Peyer's patch (tissue), 4 donors: Measurements from ENCODE around the gene ROPN1B. TPM values are rescaled to one million over a fixed set of nuclear protein-coding genes. Genes with fewer than 3 reads are reported as not detected.

ENCODE experiments used
- DNase-seq, 3 donors: peaks; one replicate each; pipeline ENCODE4 v3.0.0-alpha.2; 2017 to 2019
- H3K27ac ChIP-seq, 4 donors: fragments of 200-600 bp; sonication (generic); one replicate each; pipeline ENCODE4 v1.5.1; 2016 to 2019
- H3K27me3 ChIP-seq, 2 donors: fragments of 200-600 bp; sonication (generic); one replicate each; pipeline ENCODE4 v1.5.1; 2019
- H3K36me3 ChIP-seq, 3 donors: fragments of 200-600 bp; sonication (generic); one replicate each; pipeline ENCODE4 v1.5.1; 2016 to 2019
- H3K4me1 ChIP-seq, 4 donors: fragments of 200-600 bp; sonication (generic); one replicate each; pipeline ENCODE4 v1.5.1; 2016 to 2019
- H3K4me3 ChIP-seq, 4 donors: fragments of 200-600 bp; sonication (generic); 1 replicate in 3 of 4; 2 replicates in 1 of 4; pipeline ENCODE4 v1.5.1; 2016 to 2019; ENCODE audit warnings: mild to moderate bottlenecking in 1 of 4
- H3K9me3 ChIP-seq, 4 donors: fragments of 200-600 bp; sonication (generic); one replicate each; pipeline ENCODE4 v1.5.1; 2016 to 2019; ENCODE audit warnings: mild to moderate bottlenecking in 1 of 4
- CTCF ChIP-seq, 6 experiments: fragments of 450-650 bp in 4 of 6; fragments of 200-600 bp in 2 of 6; sonication (generic) in 1 of 6; IDR thresholded peaks; one replicate each; pipeline ENCODE4 v1.5.1; 2017 to 2019; ENCODE audit warnings: antibody characterized with exemption in 6 of 6, mild to moderate bottlenecking in 3 of 6, moderate library complexity in 1 of 6
- POLR2A ChIP-seq, 2 donors: fragments of 450-650 bp; IDR thresholded peaks; one replicate each; pipeline ENCODE4 v1.5.1; 2017; ENCODE audit warnings: antibody characterized with exemption in 2 of 2, mild to moderate bottlenecking in 2 of 2, moderate library complexity in 2 of 2
- total RNA-seq, 4 donors: library from RNA; depleted of rRNA; stranded (reverse); fragments of >200 nt; gene quantifications; one replicate each; pipeline ENCODE4 v1.1.0, GENCODE V29; 2016

Gene ROPN1B
- total RNA-seq, 4 donors from 2014 or later = not detected

GRCh38 chr3:126025116-126025729 lies 56.2 kb downstream of the ROPN1B start:
- Histone ChIP-seq H3K27ac (peak overlapping the region in 1 of 4 donors; percentile 72), H3K4me1 (no peaks in the 10 kb centered on the region), H3K27me3 (no peaks in the 10 kb centered on the region), H3K36me3 (peaks cover 0 to 16% (median 0%) of the 10 kb centered on the region in 3 donors), H3K9me3 (peaks cover 0 to 9% (median 4%) of the 10 kb centered on the region in 4 donors), H3K4me3 (no peak overlapping the region)
- TF ChIP-seq CTCF (IDR thresholded peaks at IDR 0.05) (no peak), POLR2A (IDR thresholded peaks at IDR 0.05) (no peak)
- no peak for DNase-seq

- DNase-seq = peak in 2 of 3 donors; percentile 58 to 62
- Histone ChIP-seq H3K4me1 (no peaks in the 10 kb centered on the region), H3K4me3 (no peak overlapping the region), H3K27me3 (no peaks in the 10 kb centered on the region), H3K9me3 (peaks cover 0 to 9% (median 4%) of the 10 kb centered on the region in 4 donors), H3K36me3 (peaks cover 0 to 16% (median 0%) of the 10 kb centered on the region in 3 donors), H3K27ac (peak overlapping the region in 1 of 4 donors; percentile 72)
- no peak for TF ChIP-seq POLR2A (IDR thresholded peaks at IDR 0.05)
- no peak for TF ChIP-seq CTCF (IDR thresholded peaks at IDR 0.05)
These were observed 56.9 kb downstream of the ROPN1B start for GRCh38 chr3:126025862-126026261.

DNA sequence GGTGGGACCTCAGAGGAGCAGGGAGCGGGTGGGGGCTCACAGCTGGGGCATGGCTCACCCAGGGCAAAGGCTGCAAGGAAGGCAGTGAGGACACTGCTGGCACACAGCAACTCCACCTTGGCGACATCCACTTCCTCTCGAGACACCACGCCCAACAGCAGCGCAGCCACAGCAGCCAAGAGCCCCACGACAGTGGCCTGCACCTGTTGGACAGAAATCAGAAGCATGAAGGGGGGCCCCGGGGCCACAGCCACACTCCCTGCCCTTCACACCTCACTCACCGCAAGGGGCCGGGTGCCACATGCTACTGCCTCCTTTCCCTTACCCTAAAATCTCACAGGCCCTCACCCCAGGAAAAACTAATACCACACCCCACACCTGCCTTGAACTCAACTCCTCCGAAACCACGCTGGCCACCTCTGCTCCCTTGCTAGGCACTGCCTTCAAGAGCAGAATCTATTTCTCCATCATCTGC lies 57.3 kb downstream of the ROPN1B start:
- peak in 2 of 3 donors; percentile 79 to 82 for DNase-seq
- Histone ChIP-seq H3K4me3 (no peak overlapping the region), H3K36me3 (peaks cover 0 to 16% (median 0%) of the 10 kb centered on the region in 3 donors), H3K27ac (peak overlapping the region in 1 of 4 donors; percentile 72), H3K4me1 (no peaks in the 10 kb centered on the region), H3K27me3 (no peaks in the 10 kb centered on the region), H3K9me3 (peaks cover 0 to 9% (median 4%) of the 10 kb centered on the region in 4 donors)
- TF ChIP-seq POLR2A (IDR thresholded peaks at IDR 0.05) = no peak
- no peak for TF ChIP-seq CTCF (IDR thresholded peaks at IDR 0.05)

GRCh38 chr3:126026761-126027160 lies 57.8 kb downstream of the ROPN1B start:
- DNase-seq = no peak
- TF ChIP-seq POLR2A (IDR thresholded peaks at IDR 0.05) = no peak
- no peak for TF ChIP-seq CTCF (IDR thresholded peaks at IDR 0.05)

DNA sequence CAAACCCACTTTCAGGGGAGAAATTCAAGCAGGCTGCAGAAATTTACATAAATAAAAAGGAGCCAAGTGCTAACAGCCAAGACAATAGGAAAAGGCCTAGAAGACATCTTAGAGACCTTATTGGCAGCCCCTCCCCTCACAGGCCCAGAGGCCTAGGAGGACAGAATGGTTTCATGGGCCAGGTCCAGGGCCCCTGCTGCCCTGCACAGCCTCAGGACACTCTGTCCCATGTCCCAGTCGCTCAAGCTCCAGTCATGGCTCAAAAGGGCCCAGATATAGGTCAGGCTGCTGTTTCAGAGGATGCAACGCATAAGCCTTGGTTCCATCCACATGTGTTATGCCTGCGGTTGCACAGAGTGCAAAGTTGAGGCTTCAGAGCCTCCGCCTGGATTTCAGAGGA lies 59.1 kb downstream of the ROPN1B start:
- Histone ChIP-seq H3K4me1 (no peaks in the 10 kb centered on the region), H3K4me3 (no peak overlapping the region), H3K27ac (no peak overlapping the region), H3K36me3 (peaks cover 0 to 6% (median 0%) of the 10 kb centered on the region in 3 donors), H3K27me3 (no peaks in the 10 kb centered on the region), H3K9me3 (peaks cover 0 to 9% (median 4%) of the 10 kb centered on the region in 4 donors)
- TF ChIP-seq POLR2A (IDR thresholded peaks at IDR 0.05) (no peak), CTCF (IDR thresholded peaks at IDR 0.05) (no peak)
- peak in 1 of 3 donors; percentile 9 for DNase-seq

More at GRCh38 chr3:126026761-126027160, 57.8 kb downstream of the ROPN1B start:
- Histone ChIP-seq H3K36me3 (peaks cover 0 to 16% (median 0%) of the 10 kb centered on the region in 3 donors), H3K4me1 (no peaks in the 10 kb centered on the region), H3K27me3 (no peaks in the 10 kb centered on the region), H3K27ac (peak overlapping the region in 1 of 4 donors; percentile 72), H3K9me3 (peaks cover 0 to 9% (median 4%) of the 10 kb centered on the region in 4 donors), H3K4me3 (no peak overlapping the region)
